OCI-LY1 (cell line): ENCODE data around the gene THUMPD2.

Source experiments
- EZH2 ChIP-seq: fragments of 200-600 bp; sonication (generic), shearing (Covaris generic); IDR thresholded peaks from 2 replicates; pipeline ENCODE4 v1.8.0; 2017; ENCODE audit warnings: borderline replicate concordance, mixed run types, mild to moderate bottlenecking, antibody characterized with exemption, low read length, moderate library complexity, mixed read lengths
- TF ChIP-seq, protein P1 (sequence below): fragments of 200-600 bp; sonication (generic), shearing (Covaris generic); IDR thresholded peaks from 2 replicates; pipeline ENCODE4 v1.5.1; 2017; ENCODE audit warnings: mild to moderate bottlenecking, antibody characterized with exemption, low read length, moderate library complexity, mixed read lengths

DNA sequence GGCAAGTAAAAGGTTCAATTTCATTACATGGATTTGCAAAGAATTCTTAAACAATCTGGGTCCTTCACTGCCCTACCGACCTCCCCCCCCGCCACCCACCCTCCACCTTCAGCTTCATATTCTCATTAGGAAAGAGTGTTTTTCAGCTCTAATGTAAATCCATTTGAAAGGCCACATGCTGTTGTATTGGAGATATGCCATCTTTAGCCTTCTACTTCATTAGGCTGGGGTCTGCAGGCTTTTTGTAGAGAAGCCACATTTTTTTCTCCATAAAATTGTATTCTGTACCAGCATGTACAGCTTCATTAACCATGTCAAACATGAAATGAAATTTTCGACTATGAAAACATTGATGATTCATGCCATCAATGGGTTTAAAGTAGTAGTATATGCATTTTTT is 42.8 kb upstream of the THUMPD2 start:
- TF ChIP-seq, protein P1, sequence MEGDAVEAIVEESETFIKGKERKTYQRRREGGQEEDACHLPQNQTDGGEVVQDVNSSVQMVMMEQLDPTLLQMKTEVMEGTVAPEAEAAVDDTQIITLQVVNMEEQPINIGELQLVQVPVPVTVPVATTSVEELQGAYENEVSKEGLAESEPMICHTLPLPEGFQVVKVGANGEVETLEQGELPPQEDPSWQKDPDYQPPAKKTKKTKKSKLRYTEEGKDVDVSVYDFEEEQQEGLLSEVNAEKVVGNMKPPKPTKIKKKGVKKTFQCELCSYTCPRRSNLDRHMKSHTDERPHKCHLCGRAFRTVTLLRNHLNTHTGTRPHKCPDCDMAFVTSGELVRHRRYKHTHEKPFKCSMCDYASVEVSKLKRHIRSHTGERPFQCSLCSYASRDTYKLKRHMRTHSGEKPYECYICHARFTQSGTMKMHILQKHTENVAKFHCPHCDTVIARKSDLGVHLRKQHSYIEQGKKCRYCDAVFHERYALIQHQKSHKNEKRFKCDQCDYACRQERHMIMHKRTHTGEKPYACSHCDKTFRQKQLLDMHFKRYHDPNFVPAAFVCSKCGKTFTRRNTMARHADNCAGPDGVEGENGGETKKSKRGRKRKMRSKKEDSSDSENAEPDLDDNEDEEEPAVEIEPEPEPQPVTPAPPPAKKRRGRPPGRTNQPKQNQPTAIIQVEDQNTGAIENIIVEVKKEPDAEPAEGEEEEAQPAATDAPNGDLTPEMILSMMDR, result no peak
- TF ChIP-seq EZH2, result no peak
